Embryonic facial prominence (tissue), 1 donor: ENCODE data around the gene TNS3.

Experiments
- DNase-seq: peaks from one replicate; pipeline ENCODE4 v3.0.0-alpha.2; 2016; ENCODE audit errors: extremely low spot score

The TNS3 gene

GRCh38 chr7:47407136-47407535 lies 174.8 kb downstream of the TNS3 start:
- DNase-seq, result no peak

GRCh38 chr7:47406801-47407129 lies 175.1 kb downstream of the TNS3 start:
- no peak for DNase-seq

DNA sequence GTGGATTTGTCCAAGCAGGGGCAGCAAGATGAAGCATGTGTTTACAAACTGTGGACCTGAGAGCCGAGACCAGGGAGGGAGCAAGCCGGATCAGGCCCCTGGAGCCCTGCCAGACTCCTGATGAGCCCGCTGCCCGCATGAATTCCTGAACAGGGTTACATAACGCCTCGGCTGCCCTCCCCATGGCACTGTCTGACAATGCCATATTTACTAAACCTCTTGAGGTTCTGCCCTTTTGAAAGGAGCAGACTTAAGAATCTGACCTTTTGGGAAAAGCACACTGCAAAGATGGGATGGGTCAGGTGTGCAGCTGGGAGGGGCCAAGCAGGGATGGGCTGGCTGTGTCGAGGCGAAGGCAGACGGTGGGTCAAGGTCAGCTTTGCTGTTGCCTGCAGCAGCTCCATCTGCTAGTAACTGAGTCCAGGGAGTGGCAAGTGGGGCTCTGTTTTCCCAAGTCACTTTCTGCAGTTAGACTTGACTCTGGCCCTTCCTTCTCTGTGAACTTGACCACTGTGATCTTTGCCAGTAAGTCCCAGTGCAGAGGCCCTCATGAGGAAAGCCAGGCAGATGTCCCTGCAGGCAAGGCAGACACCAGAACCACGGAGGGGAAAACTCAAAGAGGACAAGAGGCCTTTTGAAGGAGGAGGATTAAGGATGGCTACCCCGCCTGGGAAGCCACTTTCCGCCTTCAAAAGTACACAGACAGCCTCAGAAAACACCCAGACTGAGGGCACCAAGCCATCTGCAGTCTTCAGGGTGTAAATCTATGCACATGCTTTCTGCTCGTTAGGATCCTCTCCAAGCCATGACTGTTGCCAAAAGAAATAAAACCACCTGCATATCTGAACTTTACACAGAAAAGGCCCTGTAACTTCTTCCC lies 175.8 kb downstream of the TNS3 start:
- DNase-seq, result no peak

- no peak for DNase-seq
Observed at GRCh38 chr7:47405286-47405904, 176.5 kb downstream of the TNS3 start.

DNA sequence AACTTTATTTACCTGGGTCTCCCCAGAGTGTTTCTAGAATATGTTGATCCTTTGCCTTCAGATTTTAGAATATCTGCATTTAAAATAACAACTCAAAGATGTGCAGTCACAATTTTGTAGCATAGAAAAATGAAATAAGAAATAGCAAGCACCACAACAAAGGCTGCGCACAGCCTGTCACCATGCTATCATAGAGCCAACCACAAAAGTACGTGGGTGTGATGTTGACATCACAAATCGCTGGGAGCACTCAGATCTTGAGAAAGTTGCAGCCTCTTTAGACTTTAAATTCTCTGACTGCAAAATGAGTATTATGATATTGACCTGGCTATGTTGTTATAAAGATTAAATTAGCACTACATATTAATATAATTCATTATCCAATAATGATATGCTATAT lies 177.9 kb downstream of the TNS3 start:
- no peak for DNase-seq

GRCh38 chr7:47402941-47403866 lies 178.7 kb downstream of the TNS3 start:
- DNase-seq, result peak; percentile 37

- no peak for DNase-seq
Observed at GRCh38 chr7:47401611-47402570, 180.0 kb downstream of the TNS3 start.

DNA sequence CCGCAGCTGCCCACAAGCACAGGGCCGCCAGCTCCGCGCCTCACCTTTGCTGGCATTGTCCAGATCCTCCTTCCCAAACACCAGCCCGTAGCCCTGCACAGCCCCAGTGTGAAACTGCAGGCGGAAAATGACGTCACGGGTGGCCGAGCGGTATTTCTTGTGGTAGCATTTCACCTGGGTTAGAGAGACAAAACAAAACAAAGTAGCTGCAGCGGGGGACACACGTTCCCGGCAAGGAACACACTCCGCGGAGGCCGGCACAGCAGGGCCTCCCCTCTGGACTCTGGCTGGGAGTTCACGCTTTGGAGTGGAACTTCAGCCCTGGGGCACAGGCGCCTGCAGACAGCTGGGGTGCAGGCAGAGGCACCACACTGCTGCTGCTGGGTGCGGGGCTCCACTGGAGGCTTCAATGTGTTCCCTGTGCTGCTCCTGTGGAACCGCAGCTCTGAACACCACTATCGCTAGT lies 181.1 kb downstream of the TNS3 start:
- DNase-seq, result no peak

DNA sequence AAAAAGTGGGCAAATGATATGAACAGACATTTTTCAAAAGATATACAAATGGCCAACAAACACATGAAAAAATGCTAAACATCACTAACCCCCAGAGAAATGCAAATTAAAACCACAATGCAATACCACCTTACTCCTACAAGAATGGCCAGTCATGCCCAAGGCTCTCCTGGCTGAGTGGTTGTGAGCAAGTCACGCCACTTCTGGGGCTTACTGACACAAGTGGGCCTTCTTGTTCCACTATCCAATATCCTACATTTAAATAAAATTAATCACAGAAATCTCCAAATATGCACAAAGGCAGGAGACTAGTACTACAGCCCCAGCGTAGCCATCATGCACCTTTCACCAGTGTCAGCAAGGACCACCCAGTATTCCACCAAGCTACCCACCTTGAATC lies 181.9 kb downstream of the TNS3 start:
- no peak for DNase-seq

- no peak for DNase-seq
Observed at GRCh38 chr7:47394751-47395252, 187.1 kb downstream of the TNS3 start.

GRCh38 chr7:47394216-47394615 lies 187.7 kb downstream of the TNS3 start:
- no peak for DNase-seq

- no peak for DNase-seq
Observed at GRCh38 chr7:47393406-47393805, 188.5 kb downstream of the TNS3 start.

DNA sequence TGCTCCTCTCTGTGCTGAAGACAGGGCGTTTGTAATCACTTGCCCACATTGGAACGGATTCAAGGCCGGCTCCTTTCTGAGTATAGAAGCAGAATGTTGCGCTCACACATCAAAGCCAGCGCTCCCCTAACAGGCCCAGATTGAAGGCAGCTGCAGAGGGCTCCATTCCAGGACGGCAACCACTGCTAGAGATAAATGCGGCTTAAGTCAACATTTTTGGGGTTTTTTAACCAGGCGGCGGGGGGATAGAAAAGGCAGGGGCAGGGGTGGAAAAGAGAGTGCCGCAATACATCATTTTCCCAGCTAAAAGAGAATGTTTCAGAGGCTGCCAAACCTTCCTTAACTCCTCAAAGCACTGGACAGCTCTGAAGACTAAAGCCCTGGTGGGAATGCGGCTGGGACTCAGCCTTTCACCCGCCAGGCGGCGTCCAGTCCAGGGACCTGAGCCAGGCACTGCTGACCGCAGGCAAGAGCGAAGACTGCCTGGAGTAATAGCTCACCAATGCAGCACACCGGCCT lies 189.6 kb downstream of the TNS3 start:
- DNase-seq, result peak; percentile 88

- DNase-seq, result no peak
Observed at GRCh38 chr7:47391726-47392125, 190.2 kb downstream of the TNS3 start.

DNA sequence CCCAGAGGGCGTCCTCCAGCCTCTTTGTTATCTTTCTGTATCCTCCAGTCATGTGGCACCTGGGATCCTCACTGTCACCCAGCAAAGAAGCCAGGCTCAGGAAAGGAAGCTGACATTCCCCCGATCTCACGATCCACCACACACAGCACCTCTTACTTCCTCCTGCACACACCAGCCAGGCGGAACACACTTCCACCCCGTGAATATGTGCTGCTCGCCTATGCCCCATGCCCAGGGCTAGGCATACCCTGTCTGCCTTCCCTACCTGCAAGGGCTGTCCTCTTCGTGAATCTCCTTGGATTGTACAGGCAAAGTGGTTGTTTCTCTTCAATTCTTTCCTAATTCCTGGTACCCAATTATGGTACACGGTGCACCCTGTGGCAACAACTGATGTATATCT lies 191.0 kb downstream of the TNS3 start:
- DNase-seq, result no peak

DNA sequence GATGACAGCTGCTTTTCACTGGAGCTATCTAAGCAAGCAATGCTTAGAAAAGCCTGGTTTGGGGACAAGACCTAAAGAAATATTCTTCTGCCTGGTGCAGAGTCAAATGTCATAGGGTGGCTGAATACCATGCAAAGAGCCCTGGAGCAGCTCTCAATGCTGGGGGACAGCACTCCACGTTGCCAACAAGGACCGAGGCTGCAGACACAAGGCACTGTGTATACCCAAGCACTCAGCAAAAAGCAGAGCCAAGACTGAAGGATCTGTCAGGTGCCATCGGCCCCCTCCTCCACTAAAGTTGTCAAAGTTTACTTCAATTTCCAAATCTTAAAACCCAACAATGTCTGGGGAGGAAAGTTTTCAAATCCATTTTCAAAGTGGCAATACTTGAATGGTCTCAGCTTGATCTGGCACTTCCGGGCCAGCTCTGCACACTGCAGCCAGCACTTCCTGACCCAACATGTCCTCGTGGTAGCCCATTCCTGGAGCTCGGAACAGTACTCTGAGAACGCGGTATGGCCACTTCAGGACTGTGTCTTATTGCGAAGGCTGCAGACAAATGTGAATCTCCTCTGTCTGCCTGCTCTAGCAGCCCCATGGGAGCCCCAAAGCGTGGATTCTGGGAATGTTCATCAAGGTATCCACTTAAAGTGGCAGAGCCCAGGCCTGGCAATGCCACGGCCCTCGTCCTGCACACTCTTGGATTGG lies 191.8 kb downstream of the TNS3 start:
- DNase-seq, result no peak

- DNase-seq, result no peak
Observed at GRCh38 chr7:47389171-47389922, 192.6 kb downstream of the TNS3 start.

DNA sequence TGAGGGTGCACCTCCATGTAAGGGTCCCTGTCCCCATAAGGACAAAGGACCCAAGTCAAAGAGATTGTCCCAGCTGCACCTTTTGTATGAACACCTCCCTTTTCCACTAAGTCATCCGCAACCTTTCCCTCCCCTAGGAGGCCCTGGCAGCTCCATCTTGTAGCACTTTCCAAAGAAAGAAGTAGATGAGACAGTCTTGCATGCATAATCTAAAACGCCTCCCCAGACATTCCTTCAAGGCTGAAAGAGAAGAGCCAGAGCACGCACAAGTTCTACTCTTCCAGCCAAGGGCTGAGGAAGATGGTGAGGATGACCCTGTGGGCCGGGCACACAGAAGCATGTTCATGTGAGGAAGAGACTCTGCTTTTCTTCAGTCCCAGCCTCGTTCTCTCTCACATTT lies 194.4 kb downstream of the TNS3 start:
- no peak for DNase-seq

DNA sequence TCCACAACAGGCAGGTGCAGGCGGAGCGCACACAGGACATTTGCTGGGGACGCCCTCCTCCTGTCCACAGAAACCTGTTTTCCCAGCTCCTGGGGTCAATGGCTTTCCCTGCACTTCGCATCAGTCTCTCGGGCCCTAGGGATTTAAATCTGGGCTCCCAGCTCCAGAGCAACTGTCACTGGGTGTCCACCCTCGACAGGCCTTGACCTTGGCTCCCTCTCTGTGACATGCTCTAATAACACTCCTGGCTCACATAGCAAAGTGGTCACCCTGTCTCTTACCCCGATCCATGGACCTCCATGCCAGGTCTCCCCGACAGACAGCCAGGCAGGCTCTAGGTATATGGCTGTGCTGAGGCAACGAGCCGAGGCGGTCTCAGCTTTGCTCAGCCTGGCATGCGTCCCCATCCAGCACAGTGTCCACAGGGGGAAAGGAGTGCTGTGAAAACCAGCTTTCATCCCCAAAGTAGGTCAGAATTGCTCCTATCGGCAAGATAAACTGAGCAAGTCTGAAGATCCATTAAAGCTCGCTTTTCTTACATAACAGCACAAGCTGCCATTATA lies 195.6 kb downstream of the TNS3 start:
- DNase-seq, result no peak
